NT2/D1 (cell line): ENCODE data around the gene PALLD.

Source experiments
- DNase-seq: peaks from one replicate; pipeline ENCODE4 v3.0.0-alpha.2; 2011; ENCODE audit warnings: low read depth, low spot score
- H3K27me3 ChIP-seq: 2 replicates; pipeline ENCODE4 v1.6.0; 2011; ENCODE audit warnings: mild to moderate bottlenecking; ENCODE audit not compliant: insufficient read length, insufficient read depth
- H3K36me3 ChIP-seq: 2 replicates; pipeline ENCODE4 v1.6.1; 2011; ENCODE audit warnings: mild to moderate bottlenecking, low read length, mixed read lengths; ENCODE audit not compliant: insufficient read depth, insufficient read length
- H3K4me1 ChIP-seq: 2 replicates; pipeline ENCODE4 v1.5.1; 2011; ENCODE audit not compliant: insufficient read depth, insufficient read length
- H3K4me3 ChIP-seq: 2 replicates; pipeline ENCODE4 v1.5.1; 2011; ENCODE audit warnings: low read depth; ENCODE audit not compliant: insufficient read length
- H3K9ac ChIP-seq: 2 replicates; pipeline ENCODE4 v1.6.0; 2011; ENCODE audit warnings: low read depth; ENCODE audit not compliant: insufficient read length
- H3K9me3 ChIP-seq: 2 replicates; pipeline ENCODE4 v1.5.1; 2011; ENCODE audit warnings: mild to moderate bottlenecking, low read length; ENCODE audit not compliant: insufficient read depth
- SUZ12 ChIP-seq: IDR thresholded peaks from 2 replicates; pipeline ENCODE4 v1.6.1; 2011; ENCODE audit not compliant: insufficient read length, insufficient read depth; ENCODE audit errors: extremely low read depth
- YY1 ChIP-seq: IDR thresholded peaks from 2 replicates; pipeline ENCODE4 v1.6.1; 2011; ENCODE audit not compliant: insufficient read length, insufficient read depth
- ZNF274 ChIP-seq: IDR thresholded peaks from 2 replicates; pipeline ENCODE4 v1.6.1; 2011; ENCODE audit warnings: mild to moderate bottlenecking, low read depth, low read length

PALLD gene

GRCh38 chr4:168636040-168636439 is 139.2 kb downstream of the PALLD start:
- H3K9ac ChIP-seq = no peak overlapping the region
- no peaks in the 10 kb centered on the region for H3K27me3 ChIP-seq
- no peaks in the 10 kb centered on the region for H3K4me1 ChIP-seq
- no peak overlapping the region for H3K4me3 ChIP-seq
- no peaks in the 10 kb centered on the region for H3K36me3 ChIP-seq
- no peaks in the 10 kb centered on the region for H3K9me3 ChIP-seq
- TF ChIP-seq SUZ12 (no peak), YY1 (no peak), ZNF274 (no peak)
- DNase-seq = no peak

- H3K4me3 ChIP-seq = no peak overlapping the region
- H3K9ac ChIP-seq = no peak overlapping the region
- no peaks in the 10 kb centered on the region for H3K4me1 ChIP-seq
These were observed 139.8 kb downstream of the PALLD start for GRCh38 chr4:168636506-168637196.

GRCh38 chr4:168637872-168638756 is 141.3 kb downstream of the PALLD start:
- Histone ChIP-seq H3K27me3 (no peaks in the 10 kb centered on the region), H3K36me3 (no peaks in the 10 kb centered on the region), H3K9ac (no peak overlapping the region), H3K4me3 (no peak overlapping the region), H3K9me3 (no peaks in the 10 kb centered on the region), H3K4me1 (no peaks in the 10 kb centered on the region)
- TF ChIP-seq YY1 = no peak
- TF ChIP-seq SUZ12 = no peak
- TF ChIP-seq ZNF274 = no peak
- DNase-seq = no peak

More at GRCh38 chr4:168636506-168637196, 139.8 kb downstream of the PALLD start:
- H3K27me3 ChIP-seq = no peaks in the 10 kb centered on the region
- TF ChIP-seq ZNF274 (no peak), SUZ12 (no peak), YY1 (no peak)
- DNase-seq = no peak
- no peaks in the 10 kb centered on the region for H3K9me3 ChIP-seq
- H3K36me3 ChIP-seq = no peaks in the 10 kb centered on the region

- no peaks in the 10 kb centered on the region for H3K36me3 ChIP-seq
- H3K4me3 ChIP-seq = no peak overlapping the region
- no peak overlapping the region for H3K9ac ChIP-seq
- H3K27me3 ChIP-seq = no peaks in the 10 kb centered on the region
- DNase-seq = no peak
- H3K9me3 ChIP-seq = no peaks in the 10 kb centered on the region
- no peak for TF ChIP-seq SUZ12
- no peaks in the 10 kb centered on the region for H3K4me1 ChIP-seq
These were observed 143.1 kb downstream of the PALLD start for GRCh38 chr4:168639914-168640313.

GRCh38 chr4:168641811-168642140 is 144.9 kb downstream of the PALLD start:
- DNase-seq = no peak

GRCh38 chr4:168642591-168642990 is 145.7 kb downstream of the PALLD start:
- H3K9ac ChIP-seq = no peak overlapping the region

More at GRCh38 chr4:168641811-168642140, 144.9 kb downstream of the PALLD start:
- Histone ChIP-seq H3K9ac (no peak overlapping the region), H3K36me3 (no peaks in the 10 kb centered on the region), H3K4me3 (no peak overlapping the region), H3K27me3 (no peaks in the 10 kb centered on the region), H3K4me1 (no peaks in the 10 kb centered on the region), H3K9me3 (no peaks in the 10 kb centered on the region)
- TF ChIP-seq SUZ12 = no peak
- no peak for TF ChIP-seq YY1
- TF ChIP-seq ZNF274 = no peak

GRCh38 chr4:168643111-168643795 is 146.4 kb downstream of the PALLD start:
- no peaks in the 10 kb centered on the region for H3K36me3 ChIP-seq
- H3K4me3 ChIP-seq = no peak overlapping the region
- DNase-seq = no peak
- TF ChIP-seq ZNF274 = no peak
- H3K9ac ChIP-seq = no peak overlapping the region
- no peaks in the 10 kb centered on the region for H3K27me3 ChIP-seq
- H3K9me3 ChIP-seq = no peaks in the 10 kb centered on the region
- no peaks in the 10 kb centered on the region for H3K4me1 ChIP-seq

More at GRCh38 chr4:168642591-168642990, 145.7 kb downstream of the PALLD start:
- no peaks in the 10 kb centered on the region for H3K4me1 ChIP-seq
- no peak for TF ChIP-seq ZNF274
- no peak for TF ChIP-seq SUZ12
- TF ChIP-seq YY1 = no peak
- no peak for DNase-seq
- H3K9me3 ChIP-seq = no peaks in the 10 kb centered on the region
- H3K27me3 ChIP-seq = no peaks in the 10 kb centered on the region
- no peak overlapping the region for H3K4me3 ChIP-seq
- no peaks in the 10 kb centered on the region for H3K36me3 ChIP-seq
